WI38 (cell line): ENCODE measurements around the gene ITPR3.

Source experiments
- H3K4me3 ChIP-seq: 2 replicates; pipeline ENCODE4 v1.5.1; 2011; ENCODE audit warnings: low read depth, mild to moderate bottlenecking, control low read depth, low read length
- TF ChIP-seq, protein P1 (sequence below): IDR thresholded peaks from 2 replicates; pipeline ENCODE4 v1.5.1; 2012; ENCODE audit warnings: low read depth, mild to moderate bottlenecking, control low read depth, low read length

Gene ITPR3

DNA sequence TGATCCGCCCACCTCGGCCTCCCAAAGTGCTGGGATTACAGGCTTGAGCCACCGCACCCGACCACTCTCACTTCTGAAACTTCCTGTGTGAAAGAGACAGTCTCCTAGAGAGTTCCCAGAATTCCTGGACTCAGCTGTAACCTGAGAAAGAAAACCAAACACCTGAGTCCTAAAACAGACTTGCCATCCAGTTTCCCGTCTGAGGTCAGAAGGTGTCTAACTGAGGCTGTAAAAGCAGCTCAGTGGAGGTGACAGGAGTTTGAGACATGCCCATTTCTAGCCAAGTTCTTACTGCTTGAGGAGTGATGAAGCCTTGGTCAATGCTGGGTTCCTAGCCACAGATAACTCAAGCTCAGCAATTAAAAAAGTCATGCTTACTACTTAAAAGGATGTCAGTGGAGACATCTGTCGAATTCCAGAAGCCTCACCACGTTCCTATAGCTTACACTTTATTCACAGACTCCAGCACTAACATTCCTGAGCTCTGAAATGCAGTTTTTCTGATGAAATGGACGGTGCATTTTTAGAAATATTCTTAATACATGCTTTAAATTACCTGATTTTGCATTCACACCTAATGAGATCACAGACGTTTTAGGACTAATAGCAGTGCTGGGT, 84.3 kb downstream of the ITPR3 start:
- TF ChIP-seq, protein P1, sequence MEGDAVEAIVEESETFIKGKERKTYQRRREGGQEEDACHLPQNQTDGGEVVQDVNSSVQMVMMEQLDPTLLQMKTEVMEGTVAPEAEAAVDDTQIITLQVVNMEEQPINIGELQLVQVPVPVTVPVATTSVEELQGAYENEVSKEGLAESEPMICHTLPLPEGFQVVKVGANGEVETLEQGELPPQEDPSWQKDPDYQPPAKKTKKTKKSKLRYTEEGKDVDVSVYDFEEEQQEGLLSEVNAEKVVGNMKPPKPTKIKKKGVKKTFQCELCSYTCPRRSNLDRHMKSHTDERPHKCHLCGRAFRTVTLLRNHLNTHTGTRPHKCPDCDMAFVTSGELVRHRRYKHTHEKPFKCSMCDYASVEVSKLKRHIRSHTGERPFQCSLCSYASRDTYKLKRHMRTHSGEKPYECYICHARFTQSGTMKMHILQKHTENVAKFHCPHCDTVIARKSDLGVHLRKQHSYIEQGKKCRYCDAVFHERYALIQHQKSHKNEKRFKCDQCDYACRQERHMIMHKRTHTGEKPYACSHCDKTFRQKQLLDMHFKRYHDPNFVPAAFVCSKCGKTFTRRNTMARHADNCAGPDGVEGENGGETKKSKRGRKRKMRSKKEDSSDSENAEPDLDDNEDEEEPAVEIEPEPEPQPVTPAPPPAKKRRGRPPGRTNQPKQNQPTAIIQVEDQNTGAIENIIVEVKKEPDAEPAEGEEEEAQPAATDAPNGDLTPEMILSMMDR: no peak
- no peak overlapping the region for H3K4me3 ChIP-seq

DNA sequence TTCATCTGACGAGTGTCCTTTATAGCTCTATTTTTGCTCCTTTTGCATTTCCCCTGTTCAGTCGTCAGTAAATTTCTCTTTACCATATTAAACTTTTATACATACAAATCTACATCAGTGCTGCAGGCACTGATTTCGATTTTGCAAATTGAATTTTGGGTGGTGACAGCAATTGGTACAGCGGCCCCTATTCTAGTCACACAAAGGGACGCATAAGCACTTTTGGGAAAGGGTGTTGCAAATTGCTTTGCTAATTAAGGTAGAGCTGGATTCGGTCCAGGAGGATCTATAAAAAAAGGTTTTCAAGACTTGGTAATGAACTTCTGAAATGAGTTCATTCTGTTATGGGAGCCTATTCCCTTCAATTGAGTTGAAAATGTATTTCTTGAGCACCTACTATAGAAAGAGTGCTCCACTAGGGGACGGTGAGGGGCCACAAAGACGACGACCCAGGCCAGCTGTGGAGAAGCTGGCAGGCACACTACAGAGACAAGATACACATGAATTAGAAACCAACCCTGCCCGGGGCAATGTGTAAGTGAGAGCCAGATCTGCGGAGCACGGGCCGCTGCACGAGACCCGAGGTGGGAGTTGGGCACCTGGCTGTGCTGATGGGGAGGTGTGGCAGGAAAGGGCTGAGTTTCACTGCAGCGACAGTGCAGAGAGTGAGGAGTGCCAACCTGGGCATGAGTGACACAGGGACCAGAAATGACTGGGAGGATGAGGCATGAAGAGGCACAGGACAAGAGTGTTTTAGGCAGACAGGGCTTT, 85.0 kb downstream of the ITPR3 start:
- no peak overlapping the region for H3K4me3 ChIP-seq
- TF ChIP-seq, protein P1: no peak

DNA sequence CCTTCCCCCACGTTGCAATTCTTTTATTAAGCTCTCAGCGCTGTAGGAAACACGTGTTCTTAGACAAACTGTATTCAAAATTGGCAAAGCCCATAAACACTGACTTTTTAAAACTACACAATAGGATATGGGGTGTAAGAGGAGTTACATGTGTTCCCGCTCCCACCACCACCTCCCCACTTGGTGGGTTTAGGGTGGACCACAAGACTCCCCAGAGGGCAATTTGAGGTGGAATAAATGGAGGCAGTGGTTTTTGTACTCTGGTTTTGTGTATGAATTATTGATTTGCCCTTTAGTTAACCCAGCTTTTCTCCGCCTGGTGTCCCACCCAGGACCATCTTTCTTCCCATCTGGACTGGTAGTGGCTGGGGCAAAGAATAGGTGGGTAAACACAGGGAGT, 86.6 kb downstream of the ITPR3 start:
- no peak overlapping the region for H3K4me3 ChIP-seq
- TF ChIP-seq, protein P1: no peak

DNA sequence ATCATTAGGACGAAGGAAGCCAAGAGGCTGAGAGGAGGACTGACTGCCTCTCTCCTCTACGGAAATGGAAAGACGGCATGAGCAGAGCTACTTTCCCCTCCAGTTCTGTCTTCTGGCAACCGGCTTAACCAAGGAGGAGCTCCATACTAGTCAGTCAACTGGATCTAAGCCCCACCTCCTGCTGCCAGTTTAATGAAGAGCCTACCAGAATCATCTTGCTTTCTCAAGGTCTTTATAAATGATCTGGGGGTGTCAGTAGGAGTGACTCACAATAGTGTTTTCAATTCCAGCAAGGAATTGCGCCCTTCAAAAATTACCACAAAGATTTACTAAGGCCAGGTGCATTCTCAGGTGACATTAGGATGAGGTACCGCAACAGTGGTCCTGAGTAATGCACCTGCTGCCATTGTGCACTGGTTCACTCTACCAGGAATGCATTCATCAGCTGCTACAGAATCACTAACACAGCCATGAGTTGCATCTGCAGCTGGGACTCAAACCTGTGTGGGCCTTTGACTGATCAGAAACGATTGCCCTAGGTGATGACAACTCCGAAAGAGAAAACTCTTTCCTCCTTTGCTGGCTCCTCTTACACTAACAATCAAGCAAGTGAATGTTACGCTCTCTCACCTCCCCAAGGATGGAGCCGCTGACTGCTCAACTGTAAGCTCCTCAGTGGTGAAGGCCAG, 87.5 kb downstream of the ITPR3 start:
- TF ChIP-seq, protein P1: no peak
- H3K4me3 ChIP-seq: no peak overlapping the region

DNA sequence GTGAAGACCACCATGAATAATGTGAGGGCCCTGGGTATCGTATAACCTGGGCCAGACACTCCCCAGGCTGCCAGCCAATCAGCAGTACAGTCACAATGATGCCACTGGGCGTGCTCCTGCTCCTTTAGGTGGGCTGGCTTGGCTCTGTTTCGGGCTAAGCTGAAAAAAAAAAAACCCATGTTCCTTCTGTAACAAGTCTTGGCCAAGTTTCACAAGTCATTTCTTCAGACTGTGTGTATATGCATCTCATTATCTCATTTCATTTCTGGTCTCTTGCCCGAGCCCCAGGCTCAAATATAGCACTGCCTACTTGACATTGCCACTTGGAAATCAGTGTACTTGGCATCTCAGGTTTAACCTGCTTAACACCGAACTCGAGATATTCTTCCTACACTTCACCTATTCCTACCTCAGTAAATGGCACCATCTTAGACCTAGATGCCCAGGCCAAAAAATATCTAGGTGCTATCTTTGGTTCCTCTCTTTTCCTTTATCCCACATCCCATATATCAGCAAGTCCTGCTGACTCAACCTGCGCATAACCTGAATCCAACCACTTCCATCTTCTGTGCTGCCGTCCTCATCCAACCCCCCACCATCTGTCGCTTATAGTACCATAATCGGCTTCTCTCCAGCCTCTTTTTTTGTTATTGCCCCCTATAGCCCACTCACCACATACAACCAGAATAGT, 88.6 kb downstream of the ITPR3 start:
- TF ChIP-seq, protein P1: no peak
- no peak overlapping the region for H3K4me3 ChIP-seq

DNA sequence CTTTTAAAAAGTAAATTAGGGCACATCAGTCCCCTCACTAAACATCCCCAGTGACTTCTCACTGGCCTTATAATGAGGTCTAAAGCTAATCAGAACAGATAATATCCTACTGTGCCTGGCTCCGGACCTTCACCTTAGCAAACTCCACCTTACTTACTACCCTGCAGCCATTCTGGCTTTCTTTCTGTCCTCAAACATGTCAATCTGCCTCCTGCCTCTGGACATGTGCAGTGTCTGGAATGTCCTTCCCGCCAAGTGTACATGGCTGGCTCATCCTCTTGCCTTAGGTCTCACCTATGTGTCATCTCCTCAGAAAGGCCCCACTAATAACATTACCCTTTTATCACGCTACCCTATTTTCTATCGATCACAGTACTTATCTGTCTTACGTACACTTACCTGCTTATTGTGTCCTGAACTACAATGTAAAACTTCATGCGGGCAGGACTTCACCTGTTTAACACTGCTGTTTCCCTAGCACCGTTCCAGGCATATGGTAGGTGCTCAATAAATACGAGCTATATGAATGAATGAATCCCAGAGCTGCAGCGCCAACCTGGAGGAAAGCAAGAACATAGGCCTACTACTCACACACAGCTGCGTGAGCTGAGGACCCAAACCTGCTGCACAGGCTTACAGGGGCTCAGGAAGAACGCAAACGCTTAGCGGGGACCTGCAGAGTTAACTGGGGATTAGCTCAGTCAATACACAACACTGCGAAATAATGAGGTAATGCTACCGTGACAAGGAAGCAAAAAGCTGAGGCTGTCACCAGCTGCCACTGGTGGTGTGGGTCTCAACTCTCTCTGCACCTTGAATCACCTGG, 89.4 kb downstream of the ITPR3 start:
- H3K4me3 ChIP-seq: peak overlapping the region; percentile 88
- TF ChIP-seq, protein P1: no peak
